Lung (tissue), 12 donors: ENCODE data around the gene POLR2E. TPM values are rescaled to one million over a fixed set of nuclear protein-coding genes. Genes with fewer than 3 reads are reported as not detected.
A peak's percentile ranks its signal among the peaks of the same experiment; 100 is the strongest.

Experiments
- ATAC-seq: fragments of 200-7000 bp; cut with Tn5 transposase; one replicate; pipeline ENCODE4 v1.9.1; 2020; ENCODE audit warnings: moderate number of reproducible peaks; ENCODE audit not compliant: insufficient read depth, low FRiP score
- DNase-seq, 3 donors: peaks; one replicate each; pipeline ENCODE4 v3.0.0-alpha.2; 2013 to 2017
- H3K27ac ChIP-seq, 2 donors: one replicate each; pipeline ENCODE4 v1.5.1; 2013; ENCODE audit warnings: mild to moderate bottlenecking in 2 of 2, moderate library complexity in 2 of 2, control low read depth in 1 of 2, inconsistent platforms in 1 of 2, low read depth in 1 of 2, low read length in 1 of 2
- H3K27me3 ChIP-seq, 3 donors: one replicate each; pipeline ENCODE4 v1.5.1; 2013; ENCODE audit warnings: low read length in 2 of 3; ENCODE audit not compliant: control insufficient read depth in 3 of 3, insufficient read depth in 3 of 3
- H3K36me3 ChIP-seq, 4 donors: one replicate each; pipeline ENCODE4 v1.5.1; 2013; ENCODE audit warnings: low read length in 4 of 4, mild to moderate bottlenecking in 1 of 4, moderate library complexity in 1 of 4; ENCODE audit not compliant: control insufficient read depth in 4 of 4, insufficient read depth in 4 of 4
- H3K4me1 ChIP-seq, 5 donors: one replicate each; pipeline ENCODE4 v1.5.1; 2013; ENCODE audit warnings: low read length in 5 of 5, mild to moderate bottlenecking in 2 of 5, moderate library complexity in 1 of 5; ENCODE audit not compliant: control insufficient read depth in 5 of 5, insufficient read depth in 5 of 5
- H3K4me3 ChIP-seq: one replicate; pipeline ENCODE4 v1.5.1; 2013; ENCODE audit warnings: mild to moderate bottlenecking, control low read depth, moderate library complexity
- H3K9ac ChIP-seq, 2 donors: one replicate each; pipeline ENCODE4 v1.5.1; 2013; ENCODE audit warnings: low read length in 2 of 2, control low read depth in 1 of 2; ENCODE audit not compliant: insufficient read depth in 1 of 2
- H3K9me3 ChIP-seq, 4 donors: one replicate each; pipeline ENCODE4 v1.5.1; 2013; ENCODE audit warnings: low read length in 3 of 4, mild to moderate bottlenecking in 1 of 4, moderate library complexity in 1 of 4; ENCODE audit not compliant: control insufficient read depth in 4 of 4, insufficient read depth in 3 of 4
- WGBS, 2 donors: extraction: QIAGEN DNeasy Blood & Tissue Kit; methylation state at CpG; one replicate each; pipeline ENCODE4 v1.1.7; 2013; 5-methylcytosine and 5-hydroxymethylcytosine counted together
- polyA plus RNA-seq, 2 donors: library from polyadenylated mRNA; stranded (reverse); fragments of 200-250 nt; gene quantifications; one replicate each; pipeline ENCODE4 v1.2.1, GENCODE V29; 2013
- total RNA-seq, 2 donors: library from RNA; depleted of rRNA in 1 of 2; stranded (reverse); fragments of >200 nt in 1 of 2; gene quantifications; one replicate each; pipeline ENCODE4 v1.2.1, GENCODE V29; 2014 to 2021
- TF ChIP-seq, protein P1 (sequence below): IDR thresholded peaks from 2 replicates; pipeline ENCODE4 v1.5.1; 2012; ENCODE audit warnings: mild to moderate bottlenecking; ENCODE audit errors: control extremely low read depth, extremely low read depth
- donor health status: control.
- donor health status: control.
- donor health status: Bipolar disorder and iron deficiency.
- donor health status: healthy.
- donor health status: DM: yes; HTN: yes; CAD: no.

POLR2E gene
- total and polyA plus RNA-seq, 4 donors, result 78.4 to 196 (median 154) TPM

DNA sequence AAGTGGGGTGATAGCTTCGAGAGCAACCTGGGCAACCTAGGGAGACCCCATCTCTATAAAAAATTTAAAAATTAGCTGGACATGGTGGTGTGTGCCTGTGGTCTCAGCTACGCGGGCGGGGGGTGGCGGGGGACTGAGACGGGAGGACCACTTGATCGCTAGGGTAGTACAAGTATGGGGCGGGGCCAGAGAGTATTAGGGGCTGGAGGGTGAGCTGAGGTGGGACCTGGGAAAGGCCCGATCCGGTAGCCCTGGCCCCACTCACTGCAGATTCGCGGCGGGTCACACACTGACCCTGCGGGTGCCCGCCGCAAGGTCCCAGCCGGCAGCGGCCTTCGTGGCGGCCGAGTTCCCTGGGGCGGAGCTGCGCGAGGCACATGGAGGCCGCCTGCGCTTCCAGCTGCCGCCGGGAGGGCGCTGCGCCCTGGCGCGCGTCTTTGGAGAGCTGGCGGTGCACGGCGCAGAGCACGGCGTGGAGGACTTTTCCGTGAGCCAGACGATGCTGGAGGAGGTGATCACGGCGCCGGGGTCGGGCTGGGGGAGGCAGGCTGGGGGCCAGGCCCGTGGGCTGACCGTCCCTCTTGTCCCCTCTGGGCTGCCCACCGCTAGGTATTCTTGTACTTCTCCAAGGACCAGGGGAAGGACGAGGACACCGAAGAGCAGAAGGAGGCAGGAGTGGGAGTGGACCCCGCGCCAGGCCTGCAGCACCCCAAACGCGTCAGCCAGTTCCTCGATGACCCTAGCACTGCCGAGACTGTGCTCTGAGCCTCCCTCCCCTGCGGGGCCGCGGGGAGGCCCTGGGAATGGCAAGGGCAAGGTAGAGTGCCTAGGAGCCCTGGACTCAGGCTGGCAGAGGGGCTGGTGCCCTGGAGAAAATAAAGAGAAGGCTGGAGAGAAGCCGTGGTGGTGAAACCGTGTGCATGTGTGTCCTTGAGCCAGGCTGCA lies 30.2 kb downstream of the POLR2E start:
- Histone ChIP-seq H3K9ac (no peak overlapping the region), H3K4me1 (peaks cover 0 to 29% (median 0%) of the 10 kb centered on the region in 5 donors), H3K27ac (peak overlapping the region in 1 of 2 donors; percentile 56), H3K36me3 (no peaks in the 10 kb centered on the region), H3K4me3 (no peak overlapping the region), H3K9me3 (peaks cover 0 to 2% (median 0%) of the 10 kb centered on the region in 4 donors), H3K27me3 (peaks cover 0 to 29% (median 26%) of the 10 kb centered on the region in 3 donors)
- DNase-seq, result peak; percentile 54 to 78 (median 75)
- 9 to 13% methylated on average over 57 to 60 of the region's 60 CpGs for WGBS, 2 donors
- TF ChIP-seq, protein P1, sequence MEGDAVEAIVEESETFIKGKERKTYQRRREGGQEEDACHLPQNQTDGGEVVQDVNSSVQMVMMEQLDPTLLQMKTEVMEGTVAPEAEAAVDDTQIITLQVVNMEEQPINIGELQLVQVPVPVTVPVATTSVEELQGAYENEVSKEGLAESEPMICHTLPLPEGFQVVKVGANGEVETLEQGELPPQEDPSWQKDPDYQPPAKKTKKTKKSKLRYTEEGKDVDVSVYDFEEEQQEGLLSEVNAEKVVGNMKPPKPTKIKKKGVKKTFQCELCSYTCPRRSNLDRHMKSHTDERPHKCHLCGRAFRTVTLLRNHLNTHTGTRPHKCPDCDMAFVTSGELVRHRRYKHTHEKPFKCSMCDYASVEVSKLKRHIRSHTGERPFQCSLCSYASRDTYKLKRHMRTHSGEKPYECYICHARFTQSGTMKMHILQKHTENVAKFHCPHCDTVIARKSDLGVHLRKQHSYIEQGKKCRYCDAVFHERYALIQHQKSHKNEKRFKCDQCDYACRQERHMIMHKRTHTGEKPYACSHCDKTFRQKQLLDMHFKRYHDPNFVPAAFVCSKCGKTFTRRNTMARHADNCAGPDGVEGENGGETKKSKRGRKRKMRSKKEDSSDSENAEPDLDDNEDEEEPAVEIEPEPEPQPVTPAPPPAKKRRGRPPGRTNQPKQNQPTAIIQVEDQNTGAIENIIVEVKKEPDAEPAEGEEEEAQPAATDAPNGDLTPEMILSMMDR, result peak; percentile 84
- ATAC-seq, result peak; percentile 32

GRCh38 chr19:1063909-1064660 lies 31.1 kb downstream of the POLR2E start:
- Histone ChIP-seq H3K4me3 (no peak overlapping the region), H3K36me3 (no peaks in the 10 kb centered on the region), H3K27ac (no peak overlapping the region), H3K9ac (no peak overlapping the region), H3K9me3 (peaks cover 0 to 2% (median 0%) of the 10 kb centered on the region in 4 donors), H3K4me1 (peaks cover 0 to 26% (median 0%) of the 10 kb centered on the region in 5 donors), H3K27me3 (peaks cover 0 to 24% (median 18%) of the 10 kb centered on the region in 3 donors)
- TF ChIP-seq, protein P1, result no peak
- DNase-seq (no peak), ATAC-seq (no peak)
- WGBS, 2 donors, result 68 to 83% methylated on average over 37 of the region's 37 CpGs

GRCh38 chr19:1063030-1063908 lies 31.9 kb downstream of the POLR2E start:
- H3K9me3 ChIP-seq, result peaks cover 0 to 8% (median 2%) of the 10 kb centered on the region in 4 donors
- peaks cover 0 to 17% (median 12%) of the 10 kb centered on the region in 3 donors for H3K27me3 ChIP-seq
- no peak overlapping the region for H3K9ac ChIP-seq
- no peak overlapping the region for H3K4me3 ChIP-seq
- H3K27ac ChIP-seq, result no peak overlapping the region
- 78 to 85% methylated on average over 37 of the region's 37 CpGs for WGBS, 2 donors
- TF ChIP-seq, protein P1, result no peak
- ATAC-seq (no peak), DNase-seq (no peak)
- H3K4me1 ChIP-seq, result peaks cover 0 to 25% (median 0%) of the 10 kb centered on the region in 5 donors
- no peaks in the 10 kb centered on the region for H3K36me3 ChIP-seq
